PC-9 (cell line): ENCODE measurements around the gene MCAT. TPM values are rescaled to one million over a fixed set of nuclear protein-coding genes. Genes with fewer than 3 reads are reported as not detected.
A peak's percentile ranks its signal among the peaks of the same experiment; 100 is the strongest.

ENCODE experiments used
- BruUV-seq: library from RNA; stranded (reverse); fragments of 400-500 nt; replicated peaks from 2 replicates; lab custom pipeline; 2021; lab: Mats Ljungman, UMichigan
- CTCF ChIA-PET: fragments of 300-600 bp; sonication (Branson Sonifier 250); formaldehyde crosslinking; loops from one replicate; lab custom pipeline; 2022; ENCODE audit warnings: antibody characterized with exemption; lab: Charles Lee
- POLR2A ChIA-PET: fragments of 300-600 bp; sonication (Branson Sonifier 250); formaldehyde crosslinking; loops from one replicate; lab custom pipeline; 2022; ENCODE audit warnings: antibody characterized with exemption; ENCODE audit not compliant: unreplicated experiment; lab: Charles Lee
- DNase-seq, 2 experiments: peaks; one replicate each; pipeline versions ENCODE4 v3.0.0 to v3.0.0-alpha.2; 2015 to 2022; ENCODE audit warnings: mixed read lengths in 1 of 2
- H2AFZ ChIP-seq: fragments of 200-600 bp; sonication (generic); 2 replicates; pipeline ENCODE4 v1.8.1; 2017; ENCODE audit warnings: antibody characterized with exemption
- H3F3A ChIP-seq: fragments of 200-600 bp; sonication (generic); 2 replicates; pipeline ENCODE4 v1.8.1; 2017; ENCODE audit warnings: antibody characterized with exemption, mild to moderate bottlenecking, low read depth; ENCODE audit not compliant: insufficient read depth
- H3K27ac ChIP-seq: fragments of 200-600 bp; sonication (generic); 2 replicates; pipeline ENCODE4 v1.6.1; 2016; ENCODE audit warnings: mixed run types
- H3K27me3 ChIP-seq: fragments of 200-600 bp; sonication (generic); 2 replicates; pipeline ENCODE4 v1.6.1; 2016; ENCODE audit warnings: low read depth, mixed run types; ENCODE audit not compliant: insufficient read depth
- H3K36me3 ChIP-seq: fragments of 200-600 bp; sonication (generic); 2 replicates; pipeline ENCODE4 v1.6.1; 2016; ENCODE audit warnings: low read depth, mixed run types
- H3K4me1 ChIP-seq: fragments of 200-600 bp; sonication (generic); replicated peaks from 2 replicates; pipeline ENCODE4 v1.6.1; 2016; ENCODE audit warnings: mixed run types; ENCODE audit not compliant: insufficient read depth
- H3K4me2 ChIP-seq: fragments of 200-600 bp; sonication (generic); 2 replicates; pipeline ENCODE4 v1.6.1; 2017; ENCODE audit warnings: mixed run types
- H3K4me3 ChIP-seq: fragments of 200-600 bp; sonication (generic); 2 replicates; pipeline ENCODE4 v1.6.1; 2016; ENCODE audit warnings: mixed run types
- H3K79me2 ChIP-seq: fragments of 200-600 bp; sonication (generic); 2 replicates; pipeline ENCODE4 v1.6.1; 2017; ENCODE audit warnings: low read depth, mixed run types
- H3K9me2 ChIP-seq: fragments of 200-600 bp; sonication (generic); 2 replicates; pipeline ENCODE4 v1.8.1; 2017; ENCODE audit warnings: mild to moderate bottlenecking; ENCODE audit not compliant: insufficient read depth
- H3K9me3 ChIP-seq: fragments of 200-600 bp; sonication (generic); 2 replicates; pipeline ENCODE4 v1.8.1; 2016; ENCODE audit warnings: low read depth; ENCODE audit not compliant: insufficient read depth
- H4K20me1 ChIP-seq: fragments of 200-600 bp; sonication (generic); 2 replicates; pipeline ENCODE4 v1.8.1; 2017; ENCODE audit not compliant: insufficient read depth
- CTCF ChIP-seq: fragments of 200-600 bp; sonication (generic); conservative IDR thresholded peaks from 2 replicates; pipeline ENCODE4 v1.6.1; 2017; ENCODE audit warnings: mixed run types, antibody characterized with exemption, mild to moderate bottlenecking, moderate library complexity
- EZH2 ChIP-seq: fragments of 200-600 bp; sonication (generic); IDR thresholded peaks from 2 replicates; pipeline ENCODE4 v1.8.0; 2017; ENCODE audit warnings: antibody characterized with exemption, low read depth
- intact Hi-C: fragments of 100-400 bp; cut with micrococcal nuclease; formaldehyde crosslinking; loops from one replicate; pipeline ENCODE4 v1.10.0; 2022; ENCODE audit not compliant: unreplicated experiment
- total RNA-seq: library from RNA; stranded (reverse); gene quantifications from 2 replicates; pipeline ENCODE4 v1.2.3, GENCODE V29; 2021

The MCAT gene
- total RNA-seq, 1 experiment from 2014 or later, result 31.4 TPM

GRCh38 chr22:43114958-43115357, 28.2 kb downstream of the MCAT start:
- Histone ChIP-seq H3F3A (no peaks in the 10 kb centered on the region), H3K4me2 (no peak overlapping the region), H3K4me1 (peaks cover 23% of the 10 kb centered on the region), H3K9me2 (no peaks in the 10 kb centered on the region), H3K27ac (no peak overlapping the region), H3K9me3 (no peaks in the 10 kb centered on the region), H3K27me3 (peaks cover 3% of the 10 kb centered on the region; the same call in 1 of the 2 replicates), H3K4me3 (no peak overlapping the region), H3K36me3 (no peaks in the 10 kb centered on the region), H3K79me2 (no peaks in the 10 kb centered on the region), H2AFZ (no peak overlapping the region), H4K20me1 (no peaks in the 10 kb centered on the region)
- DNase-seq, result no peak
- no peak for TF ChIP-seq EZH2
- no peak for TF ChIP-seq CTCF
- ChIA-PET CTCF (no interaction called here), POLR2A (no interaction called here)
- intact Hi-C loops, result no loop called here
- no TSS peak for BruUV-seq

GRCh38 chr22:43113526-43114251, 29.5 kb downstream of the MCAT start:
- no peak overlapping the region for H3K4me3 ChIP-seq
- no TSS peak for BruUV-seq
- ChIA-PET POLR2A (no interaction called here), CTCF (no interaction called here)
- H3K9me2 ChIP-seq, result no peaks in the 10 kb centered on the region
- no peaks in the 10 kb centered on the region; the same call in 1 of the 2 replicates for H3F3A ChIP-seq
- no peaks in the 10 kb centered on the region for H4K20me1 ChIP-seq
- H3K4me2 ChIP-seq, result no peak overlapping the region
- DNase-seq, result peak in 1 of 2 experiments; percentile 53
- no peaks in the 10 kb centered on the region for H3K79me2 ChIP-seq
- H3K9me3 ChIP-seq, result no peaks in the 10 kb centered on the region
- peaks cover 23% of the 10 kb centered on the region for H3K4me1 ChIP-seq
- H3K27me3 ChIP-seq, result peaks cover 4% of the 10 kb centered on the region; the same call in 1 of the 2 replicates
- H2AFZ ChIP-seq, result no peak overlapping the region
- TF ChIP-seq EZH2 (no peak), CTCF (no peak)
- no peaks in the 10 kb centered on the region for H3K36me3 ChIP-seq
- intact Hi-C loops, result no loop called here
- no peak overlapping the region for H3K27ac ChIP-seq

- POLR2A ChIA-PET, result no interaction called here
- no TSS peak for BruUV-seq
- no peaks in the 10 kb centered on the region for H4K20me1 ChIP-seq
- TF ChIP-seq EZH2 (no peak), CTCF (0 out of 2 replicates have a peak, but pooled peaks have one; percentile 15)
- peaks cover 23% of the 10 kb centered on the region for H3K4me1 ChIP-seq
- no peaks in the 10 kb centered on the region for H3K79me2 ChIP-seq
- no peaks in the 10 kb centered on the region for H3K9me2 ChIP-seq
- H3K27ac ChIP-seq, result no peak overlapping the region
- no peaks in the 10 kb centered on the region; the same call in 1 of the 2 replicates for H3F3A ChIP-seq
- intact Hi-C loops, result no loop called here
- no peaks in the 10 kb centered on the region for H3K9me3 ChIP-seq
- H2AFZ ChIP-seq, result peak overlapping the region; percentile 98
- H3K4me2 ChIP-seq, result peak overlapping the region; percentile 93
- H3K36me3 ChIP-seq, result no peaks in the 10 kb centered on the region
- H3K4me3 ChIP-seq, result peak overlapping the region; percentile 89
- CTCF ChIA-PET, result interaction anchor here (0.6 kb wide), 1 partner anchor 356 kb away, joined by 7 read pairs; no protein-coding TSS in a partner anchor
- DNase-seq, result peak in 1 of 2 experiments; percentile 44
- H3K27me3 ChIP-seq, result peaks cover 4% of the 10 kb centered on the region; the same call in 1 of the 2 replicates
Measured at GRCh38 chr22:43110927-43111623, 32.1 kb downstream of the MCAT start.
